Amniotic stem cell (primary cell): ENCODE data around the gene ELP4.
"Not testable (repeated sequence)": the region's sequence is repeated elsewhere in the genome, so short reads cannot be mapped to it uniquely, and the experiment has no call there.

Experiments
- DNase-seq: peaks from one replicate; lab custom pipeline; 2025; lab: John Stamatoyannopoulos, UW

ELP4 gene, protein sequence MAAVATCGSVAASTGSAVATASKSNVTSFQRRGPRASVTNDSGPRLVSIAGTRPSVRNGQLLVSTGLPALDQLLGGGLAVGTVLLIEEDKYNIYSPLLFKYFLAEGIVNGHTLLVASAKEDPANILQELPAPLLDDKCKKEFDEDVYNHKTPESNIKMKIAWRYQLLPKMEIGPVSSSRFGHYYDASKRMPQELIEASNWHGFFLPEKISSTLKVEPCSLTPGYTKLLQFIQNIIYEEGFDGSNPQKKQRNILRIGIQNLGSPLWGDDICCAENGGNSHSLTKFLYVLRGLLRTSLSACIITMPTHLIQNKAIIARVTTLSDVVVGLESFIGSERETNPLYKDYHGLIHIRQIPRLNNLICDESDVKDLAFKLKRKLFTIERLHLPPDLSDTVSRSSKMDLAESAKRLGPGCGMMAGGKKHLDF

DNA sequence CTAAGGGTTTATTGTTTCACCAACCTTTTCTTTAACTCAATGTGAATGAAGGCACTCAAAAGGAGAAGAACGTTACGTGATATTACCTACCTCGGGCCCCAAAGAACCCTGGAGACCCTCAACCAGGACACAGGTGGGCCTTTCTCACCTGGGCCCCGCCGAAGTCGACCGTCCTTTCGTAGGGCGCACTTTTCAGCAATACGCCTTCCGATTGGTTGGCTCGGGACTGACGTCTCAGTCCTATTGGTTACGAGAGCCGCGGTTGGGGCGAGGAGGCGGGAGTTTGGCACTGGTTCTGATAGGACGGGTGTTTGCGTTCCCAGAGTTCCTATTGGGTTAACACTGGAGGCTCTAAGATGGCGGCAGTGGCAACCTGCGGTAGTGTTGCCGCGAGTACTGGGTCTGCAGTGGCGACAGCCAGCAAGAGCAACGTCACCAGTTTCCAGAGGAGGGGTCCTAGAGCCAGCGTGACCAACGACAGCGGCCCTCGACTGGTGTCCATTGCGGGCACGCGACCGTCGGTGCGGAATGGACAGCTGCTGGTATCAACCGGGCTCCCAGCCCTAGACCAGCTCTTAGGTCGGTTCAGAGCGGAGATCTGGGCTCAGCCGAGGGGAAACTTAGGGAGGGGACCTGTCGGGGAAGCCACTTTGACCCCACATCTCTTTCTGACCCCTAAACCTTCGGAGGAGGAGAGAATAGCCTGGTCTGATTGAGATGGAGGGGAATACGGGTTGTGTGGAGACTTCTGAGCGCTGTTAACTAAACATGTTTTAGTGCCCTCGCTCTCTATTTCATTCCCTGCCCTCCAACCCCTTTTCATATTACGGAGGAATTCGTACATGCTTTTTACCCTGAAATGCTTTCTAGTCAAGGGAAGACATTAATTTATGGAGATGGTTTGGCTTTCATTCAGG is at the start of gene ELP4, which contains the start of gene IMMP1L:
TSS of gene ELP4 (plus strand) at position 339 of the 917 bp plus-strand sequence. CDS start at position 357, 18 bp downstream.
TSS of gene IMMP1L (minus strand) at position 194 of the 917 bp plus-strand sequence. CDS start 46,346 bp downstream, outside the sequence.
- DNase-seq = peak; percentile 96

DNA sequence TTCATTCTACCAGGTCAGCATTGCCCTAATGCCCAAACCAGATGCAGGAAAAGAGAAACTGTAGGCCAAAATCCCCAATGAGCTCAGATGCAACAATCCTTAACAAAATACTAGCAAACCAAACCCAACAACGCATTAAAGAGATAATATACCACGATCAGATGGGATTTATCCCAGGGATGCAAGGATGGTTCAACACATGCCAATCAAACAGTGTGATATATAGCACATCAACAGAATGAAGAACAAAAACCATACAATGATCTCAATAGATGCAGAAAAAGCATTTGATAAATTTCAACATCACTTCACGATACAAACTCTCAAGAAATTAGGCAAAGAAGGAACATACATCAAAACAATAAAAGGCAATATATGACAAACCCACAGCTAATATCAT is 45.1 kb upstream of the ELP4 start:
- DNase-seq = no peak

DNA sequence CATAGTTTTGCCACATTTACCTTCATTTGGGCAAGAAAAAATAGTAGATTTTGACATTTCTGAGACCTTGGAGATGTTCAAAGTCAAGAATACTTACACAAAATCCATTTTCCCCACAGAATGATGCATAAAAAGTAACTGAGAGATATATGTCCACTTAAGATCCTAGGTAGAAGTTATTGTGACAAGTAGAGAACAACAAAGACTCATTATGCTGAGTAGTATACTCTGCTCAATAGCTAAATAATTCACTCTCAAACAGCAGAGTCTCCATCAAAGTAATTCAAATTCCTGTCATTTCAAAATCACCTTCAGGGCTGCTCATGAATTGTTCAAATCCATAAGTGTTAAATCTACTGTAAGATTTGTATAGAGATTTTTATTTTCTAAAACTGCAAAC is 35.5 kb upstream of the ELP4 start:
- no peak for DNase-seq

DNA sequence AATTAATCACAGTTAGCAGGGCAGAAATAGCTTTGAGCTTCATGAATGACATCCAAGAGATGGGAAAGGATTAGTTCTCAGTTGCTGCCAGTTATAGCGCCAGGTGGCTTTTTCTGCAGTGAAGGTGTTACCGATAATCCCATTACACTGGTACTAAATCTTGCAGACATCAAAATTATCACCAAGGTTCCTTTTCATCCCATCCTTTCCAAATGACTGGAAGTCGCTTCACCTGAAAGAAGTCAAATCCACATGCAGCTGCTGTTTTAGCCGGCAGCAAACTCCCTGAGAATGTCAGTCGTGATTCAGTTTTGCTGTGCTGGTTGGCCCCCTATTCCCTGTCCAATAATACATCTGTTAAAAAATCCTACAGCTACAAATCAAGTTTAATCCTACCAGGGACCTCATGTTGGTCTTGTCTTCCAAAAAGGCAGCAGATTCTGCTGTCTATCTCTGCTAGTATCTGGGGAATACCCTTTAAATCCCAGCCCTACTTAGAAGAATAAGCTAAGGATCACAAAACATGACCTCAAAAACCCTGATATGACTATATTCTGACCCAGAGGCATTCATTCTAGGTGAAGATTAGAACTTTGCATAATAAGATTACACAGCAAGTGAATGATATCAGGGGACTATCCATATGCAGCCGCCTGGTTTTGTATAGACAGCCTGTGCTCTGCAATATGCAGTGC is 31.9 kb upstream of the ELP4 start:
- no peak for DNase-seq

DNA sequence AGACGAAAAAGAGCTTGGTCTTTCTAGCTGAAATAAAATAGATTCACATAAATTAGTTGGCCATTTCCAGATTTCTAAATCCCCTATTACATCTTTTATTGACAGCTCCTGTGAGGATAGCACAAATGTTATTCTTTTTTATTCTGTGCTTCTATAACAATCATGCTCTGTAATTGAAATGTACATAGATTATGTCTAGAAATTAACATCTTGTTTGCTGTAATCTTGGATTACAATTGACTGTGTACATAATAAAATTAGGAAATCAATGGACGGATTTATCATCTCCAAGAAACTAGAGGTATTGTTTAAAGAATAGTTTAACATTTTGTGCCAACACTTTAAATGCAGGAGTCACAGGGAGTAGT is 31.4 kb upstream of the ELP4 start:
- DNase-seq = no peak

DNA sequence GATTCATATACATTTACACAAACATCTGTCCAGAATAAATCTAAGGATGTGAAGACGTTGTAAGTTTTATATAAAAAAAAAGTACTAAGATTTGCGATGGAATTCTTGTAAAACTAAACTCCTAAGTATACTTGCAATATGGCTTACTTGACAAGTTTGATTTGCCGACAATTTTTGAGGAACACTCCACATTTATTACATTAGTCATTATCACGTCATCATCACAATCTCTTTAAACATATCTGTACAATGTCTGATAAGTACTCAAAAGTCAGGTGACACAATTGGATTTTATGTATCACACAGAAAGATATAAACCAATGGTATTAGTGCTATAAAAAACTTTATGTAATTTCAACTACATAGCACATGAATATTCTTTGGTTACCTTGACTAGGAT is 30.5 kb upstream of the ELP4 start:
- DNase-seq = no peak

DNA sequence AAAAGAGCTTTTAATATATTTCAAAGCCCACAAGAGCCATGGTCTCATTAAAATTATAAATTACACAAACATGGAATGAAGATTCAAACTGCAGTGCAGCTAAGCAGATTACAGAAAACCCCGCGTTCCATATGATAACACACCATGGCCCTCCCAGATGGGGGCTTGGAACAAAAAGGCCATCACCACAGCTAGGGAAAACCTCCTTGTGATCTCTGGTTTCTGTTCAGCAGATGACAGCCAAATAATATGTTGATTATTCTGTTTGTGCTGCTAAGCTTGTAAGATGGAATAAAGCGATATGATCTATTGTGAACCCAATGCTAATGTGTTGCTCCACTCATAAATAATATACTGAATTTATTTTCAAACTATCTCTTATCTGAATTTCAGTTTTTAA is 28.6 kb upstream of the ELP4 start:
- DNase-seq = no peak

DNA sequence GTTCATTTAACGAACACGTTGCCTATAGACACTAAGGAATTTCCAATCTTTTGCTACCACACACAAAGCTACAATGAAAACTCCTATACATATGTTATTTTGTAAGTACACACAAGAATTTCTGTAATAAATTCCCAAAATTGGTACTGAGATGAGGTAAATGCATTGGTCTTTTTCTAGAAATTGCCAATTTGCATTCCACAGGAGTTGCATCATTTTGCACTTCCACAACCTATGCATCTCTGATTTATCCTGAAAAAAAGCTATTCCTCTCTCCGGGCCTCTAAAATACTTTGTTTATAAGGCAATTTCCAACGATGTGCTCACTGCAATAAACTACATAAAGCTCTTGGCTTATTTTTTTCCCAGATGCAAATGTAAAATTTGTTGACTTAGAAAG is 25.1 kb upstream of the ELP4 start:
- no peak for DNase-seq

DNA sequence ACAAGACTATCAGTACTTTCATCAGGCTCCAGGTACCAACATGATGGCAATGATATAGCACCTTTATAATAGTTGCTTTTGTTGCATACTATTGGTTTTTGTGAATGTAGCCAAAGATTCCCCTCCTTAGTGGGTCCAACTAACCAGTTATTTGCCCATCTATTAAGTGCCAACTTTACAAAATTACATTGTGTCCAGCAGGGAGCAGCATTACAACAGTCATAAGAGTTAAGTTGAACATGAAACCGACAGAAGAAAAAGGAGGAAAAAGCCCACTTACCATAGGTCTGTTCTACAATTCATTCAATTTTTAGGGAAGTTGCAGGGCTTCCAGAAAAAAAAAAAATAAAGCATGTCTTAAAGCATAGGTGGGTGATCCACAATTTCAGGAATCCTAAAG is 21.7 kb upstream of the ELP4 start:
- DNase-seq = peak; percentile 10

DNA sequence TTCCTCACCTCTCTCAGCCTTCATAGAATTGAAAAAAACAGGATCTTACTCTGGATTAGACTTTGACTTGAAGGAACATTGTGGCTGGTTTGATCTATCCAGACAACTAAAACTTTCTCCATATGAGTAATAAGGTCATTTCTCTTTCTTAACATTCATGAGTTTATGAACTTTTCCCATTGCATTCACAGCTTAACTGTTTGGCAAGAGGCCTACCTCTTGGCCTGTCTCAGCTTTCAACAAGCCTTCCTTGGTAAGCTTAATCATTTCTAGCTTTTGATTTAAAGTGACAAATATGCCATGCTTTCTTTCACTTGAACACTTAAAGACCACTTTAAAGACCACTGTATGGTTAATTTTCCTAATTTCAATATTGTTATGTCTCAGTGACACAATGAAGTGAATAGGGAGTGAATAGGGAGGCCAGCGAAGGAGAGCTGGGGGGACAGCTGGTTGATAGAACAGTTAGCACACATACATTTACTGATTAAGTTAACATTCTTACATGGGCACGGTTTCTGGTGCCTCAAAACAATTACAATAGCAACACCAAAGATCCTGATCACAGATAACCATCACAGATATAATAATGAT is 17.1 kb upstream of the ELP4 start:
- DNase-seq = peak; percentile 6

DNA sequence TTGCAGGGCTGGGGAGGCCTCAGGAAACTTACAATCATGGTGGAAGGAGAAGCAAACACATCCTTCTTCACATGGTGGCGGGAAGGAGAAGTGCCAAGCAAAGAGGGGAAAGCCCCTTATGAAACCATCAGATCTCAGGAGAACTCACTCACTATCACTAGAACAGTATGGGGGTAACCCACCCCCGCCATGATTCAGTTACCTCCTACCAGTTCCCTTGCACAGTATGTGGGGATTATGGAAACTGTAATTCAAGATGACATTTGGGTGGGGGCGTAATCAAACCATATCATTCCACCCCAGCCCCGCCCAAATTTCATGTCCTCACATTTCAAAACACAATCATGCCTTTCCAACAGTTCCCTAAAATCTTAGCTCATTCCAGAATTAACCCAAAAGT is 16.3 kb upstream of the ELP4 start:
- no peak for DNase-seq

DNA sequence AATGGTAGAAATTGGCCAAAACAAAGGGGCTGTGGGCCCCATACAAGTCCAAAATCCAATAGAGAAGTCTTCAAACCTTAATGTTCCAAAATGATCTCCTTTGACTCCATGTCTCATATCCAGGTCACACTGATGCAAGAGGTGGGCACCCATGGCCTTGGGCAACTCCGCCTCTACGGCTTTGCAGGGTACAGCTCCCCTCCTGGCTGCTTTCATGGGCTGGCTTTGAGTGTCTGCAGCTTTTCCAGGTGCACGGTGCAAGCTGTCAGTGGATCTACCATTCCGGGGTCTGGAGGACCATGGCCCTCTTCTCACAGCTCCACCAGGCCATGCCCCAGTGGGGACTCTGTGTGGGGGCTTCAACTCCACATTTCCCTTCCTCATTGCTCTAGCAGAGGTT is 15.8 kb upstream of the ELP4 start:
- DNase-seq = not testable (repeated sequence)

DNA sequence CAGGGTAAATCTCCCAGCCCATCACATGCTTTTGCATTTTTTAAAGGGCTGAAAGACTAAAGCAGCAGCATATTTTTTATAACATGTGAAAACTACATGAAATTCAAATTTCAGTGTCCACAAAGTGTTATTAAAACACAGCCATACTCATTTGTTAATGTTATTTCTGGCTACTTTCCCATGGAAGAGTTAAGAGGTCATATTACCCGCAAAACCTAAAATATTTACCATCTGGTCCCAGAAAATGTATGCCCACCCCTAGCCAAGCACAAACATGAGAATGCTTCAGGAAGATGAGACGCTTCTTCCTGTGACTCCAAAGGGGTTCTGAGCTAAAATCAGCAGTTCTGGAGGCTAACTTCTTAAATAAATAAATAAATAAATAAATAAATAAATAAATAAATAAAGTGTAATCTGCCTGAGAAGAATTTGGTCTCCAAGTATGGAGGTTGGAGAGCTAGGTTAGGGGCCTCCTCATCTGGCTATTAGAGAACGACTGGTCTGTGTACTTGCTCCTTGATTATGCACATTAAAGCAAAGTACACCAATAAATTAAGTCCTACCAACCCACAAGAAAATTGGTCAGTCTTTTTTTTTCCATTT is 9.9 kb upstream of the ELP4 start:
- DNase-seq = no peak

DNA sequence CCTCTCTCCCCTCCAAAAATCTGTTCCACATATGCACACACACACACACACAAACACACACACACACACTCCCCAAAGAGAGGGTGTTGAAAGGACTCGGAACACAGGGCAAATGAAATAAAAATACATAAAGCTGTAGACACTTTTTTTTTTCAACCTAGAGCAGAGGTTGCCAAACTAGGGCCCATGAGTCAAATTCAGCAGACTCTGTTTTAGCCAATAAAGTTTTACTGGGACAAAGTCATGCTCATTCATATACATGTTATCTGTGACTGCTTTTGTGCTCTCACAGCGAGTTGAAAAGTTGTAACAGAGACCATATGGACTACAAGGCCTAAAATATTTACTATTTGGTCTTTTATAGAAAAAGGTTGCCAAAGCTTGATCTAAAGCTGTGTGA is 9.0 kb upstream of the ELP4 start:
- no peak for DNase-seq

DNA sequence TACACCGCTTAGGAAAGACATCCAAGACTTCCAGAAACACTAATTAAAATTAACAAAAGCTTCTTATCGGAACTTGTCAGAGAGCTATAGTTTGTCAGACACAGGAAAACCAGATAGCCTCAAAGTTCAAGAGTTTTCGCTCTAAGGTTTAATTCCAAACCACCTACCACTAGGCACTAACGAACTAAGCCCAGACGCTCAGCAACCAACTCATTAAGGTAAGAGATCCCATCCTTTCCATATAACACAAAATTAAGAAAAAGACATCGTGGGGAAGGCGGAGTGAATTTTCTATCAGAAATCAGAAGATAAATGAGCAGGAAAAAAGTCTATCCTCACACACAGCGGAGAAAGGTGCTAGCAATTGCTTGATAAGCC is 527 bp upstream of the ELP4 start:
- DNase-seq = no peak

DNA sequence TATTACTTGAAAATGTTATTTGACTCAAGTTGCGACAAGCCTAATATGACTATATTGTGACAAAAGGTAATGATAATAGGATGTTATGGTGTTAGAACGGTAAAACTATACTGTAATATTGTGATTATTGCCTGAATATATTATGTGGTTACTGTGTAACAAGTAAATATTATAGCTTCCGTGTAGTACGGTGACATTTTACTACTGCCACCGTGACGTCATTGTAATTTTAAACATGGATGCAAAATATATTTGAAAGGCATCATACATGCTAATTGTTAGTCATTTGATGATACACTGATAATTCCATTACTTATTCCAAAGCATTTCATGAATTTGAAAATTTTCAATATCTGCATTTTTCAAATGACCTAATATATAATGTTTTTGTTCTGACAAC is 2.5 kb downstream of the ELP4 start:
- DNase-seq = no peak

DNA sequence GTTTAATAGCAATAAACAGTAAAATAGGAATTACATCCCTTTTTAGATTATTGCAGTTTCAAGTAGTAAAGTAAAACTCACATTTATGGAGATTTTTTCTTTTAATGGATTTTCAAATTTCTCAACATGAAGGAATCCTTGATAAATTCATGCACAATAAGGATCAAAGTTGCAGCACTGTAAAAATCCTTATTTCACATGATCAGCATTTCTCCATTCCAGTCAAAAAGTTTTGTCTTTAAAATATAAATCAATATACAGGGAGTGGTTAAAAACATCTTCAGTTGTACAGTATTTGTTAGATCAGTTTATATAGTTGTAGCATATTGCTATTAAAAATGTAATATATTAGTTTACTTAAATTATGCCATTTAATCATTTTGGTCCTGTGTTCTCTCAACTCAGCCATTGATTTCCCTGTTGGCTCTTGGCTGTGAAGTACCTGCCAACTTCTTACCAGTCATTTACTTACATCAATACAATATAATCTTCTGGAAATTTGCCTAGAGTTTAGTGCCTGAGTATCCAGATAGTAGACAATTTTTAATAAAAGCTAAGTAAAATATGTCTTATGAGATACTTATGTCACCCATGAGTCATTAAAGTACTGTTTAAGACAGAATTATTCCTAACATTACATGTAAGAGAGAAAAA is 12.1 kb downstream of the ELP4 start:
- DNase-seq = no peak

DNA sequence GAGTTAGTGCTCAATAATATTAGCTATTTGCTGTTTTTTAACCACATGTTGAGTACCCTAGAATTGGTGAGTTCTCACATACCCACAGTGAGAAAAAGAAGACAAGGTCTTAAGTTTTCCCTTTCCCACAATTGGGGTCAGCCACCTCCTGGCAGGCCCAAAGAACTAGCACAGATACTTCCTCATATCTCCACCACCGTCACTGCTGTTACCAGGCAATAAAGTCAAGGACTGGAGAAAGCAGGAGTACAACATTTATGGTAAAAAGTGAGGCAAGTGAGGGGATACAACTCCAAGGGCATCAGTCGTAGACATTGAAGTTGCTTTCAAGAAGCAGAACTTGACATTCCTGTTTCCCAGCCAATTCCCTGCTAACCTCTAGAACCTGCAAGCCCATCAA is 19.6 kb downstream of the ELP4 start:
- no peak for DNase-seq

DNA sequence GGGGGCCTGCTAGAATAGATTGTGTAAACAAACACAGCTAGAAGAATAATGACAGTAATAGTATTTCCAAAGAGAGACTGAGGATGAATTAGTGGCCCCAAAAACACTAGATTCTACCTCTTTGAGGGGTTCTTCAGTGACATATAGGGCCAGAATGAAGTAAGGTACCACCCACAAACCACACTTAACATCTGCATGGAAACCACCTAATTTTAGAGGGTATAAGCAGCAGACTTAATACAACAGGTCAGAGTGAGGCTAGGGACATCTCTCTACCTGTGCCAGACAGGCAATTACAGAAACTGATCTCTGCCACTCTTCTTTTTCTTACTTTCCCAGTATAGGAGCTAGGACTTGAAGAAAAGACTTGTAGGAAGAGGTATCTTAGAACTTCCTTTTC is 20.1 kb downstream of the ELP4 start:
- DNase-seq = no peak

DNA sequence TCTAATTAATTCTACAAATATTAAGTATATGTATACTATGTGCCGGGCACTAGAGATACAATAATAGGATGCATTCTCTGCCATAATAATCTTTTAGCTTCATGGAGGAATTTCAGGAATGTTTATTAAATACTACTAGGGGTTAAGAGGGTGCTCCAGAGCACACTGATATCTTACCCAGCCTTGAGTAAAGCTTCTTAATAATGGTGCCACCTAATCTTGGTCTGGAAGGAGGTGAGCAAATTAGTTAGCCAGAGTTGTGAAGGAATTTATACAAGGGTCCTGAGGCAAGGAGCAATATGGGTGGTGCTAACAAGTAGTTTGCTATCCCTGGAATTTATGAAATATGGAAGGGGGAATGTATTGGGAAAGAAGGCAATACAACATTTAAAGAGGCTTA is 21.7 kb downstream of the ELP4 start:
- DNase-seq = no peak

DNA sequence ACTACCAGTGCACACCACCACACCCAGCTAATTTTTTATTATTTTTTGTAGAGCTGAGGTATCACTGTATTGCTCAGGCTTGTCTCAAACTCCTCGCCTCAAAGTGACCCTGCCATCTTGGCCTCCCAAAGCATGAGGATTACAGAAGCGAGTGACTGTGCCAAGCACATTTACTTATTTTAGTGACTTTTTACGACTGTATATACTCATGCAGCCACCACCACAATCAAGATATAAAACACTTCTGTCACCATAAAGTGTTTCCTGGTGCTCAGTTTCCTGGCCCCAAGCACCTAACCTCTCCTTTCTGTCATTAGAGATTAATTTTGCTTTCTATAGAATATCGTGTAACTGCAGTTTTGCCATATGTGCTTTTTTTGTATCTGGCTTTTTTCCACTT is 25.9 kb downstream of the ELP4 start:
- no peak for DNase-seq
